Neural progenitor cell (in vitro differentiated cells): ENCODE measurements around the gene RSPH1.

Experiments used
- CTCF ChIP-seq: fragments of 200-600 bp; sonication (generic); IDR thresholded peaks from 2 replicates; pipeline ENCODE4 v1.5.1; 2017; ENCODE audit warnings: antibody characterized with exemption, mild to moderate bottlenecking
- EZH2 ChIP-seq: fragments of 200-600 bp; sonication (generic); IDR thresholded peaks from 2 replicates; pipeline ENCODE4 v1.6.1; 2017; ENCODE audit warnings: antibody characterized with exemption, mild to moderate bottlenecking, moderate library complexity
- EZH2phosphoT487 ChIP-seq: fragments of 200-600 bp; sonication (generic); IDR thresholded peaks from 2 replicates; pipeline ENCODE4 v1.6.1; 2017; ENCODE audit warnings: antibody characterized with exemption

DNA sequence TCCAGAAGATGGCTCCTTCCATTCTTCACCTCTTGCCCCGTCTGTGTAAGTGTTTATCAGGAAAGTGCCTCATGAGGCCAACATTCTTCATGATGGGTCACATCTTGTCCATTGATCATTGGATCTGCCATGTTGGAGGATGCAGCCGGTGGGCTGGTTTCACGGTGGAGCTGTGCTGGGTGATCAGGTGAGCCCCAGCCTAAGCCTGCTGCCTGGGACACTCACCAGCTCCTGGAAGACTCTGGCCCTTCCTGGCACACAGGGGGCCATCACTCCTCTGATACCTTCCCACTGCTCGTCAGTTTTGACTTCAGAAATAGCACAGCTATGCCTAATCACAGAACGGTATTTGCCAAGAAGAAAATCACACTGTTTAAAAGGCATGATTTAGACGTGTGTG, 54.1 kb downstream of the RSPH1 start:
- no peak for TF ChIP-seq CTCF
- TF ChIP-seq EZH2phosphoT487: no peak
- TF ChIP-seq EZH2: no peak
